Breast epithelium (tissue), 3 donors: ENCODE measurements around the gene TFG.

Experiments used
- POLR2A ChIP-seq: fragments of 450-650 bp; IDR thresholded peaks from one replicate; pipeline ENCODE4 v1.6.1; 2016; ENCODE audit warnings: antibody characterized with exemption, mild to moderate bottlenecking, moderate library complexity
- POLR2AphosphoS5 ChIP-seq, 3 donors: sonication (generic); formaldehyde crosslinking; IDR thresholded peaks; one replicate each; pipeline ENCODE4 v1.6.1; 2017; ENCODE audit warnings: antibody characterized with exemption in 3 of 3

DNA sequence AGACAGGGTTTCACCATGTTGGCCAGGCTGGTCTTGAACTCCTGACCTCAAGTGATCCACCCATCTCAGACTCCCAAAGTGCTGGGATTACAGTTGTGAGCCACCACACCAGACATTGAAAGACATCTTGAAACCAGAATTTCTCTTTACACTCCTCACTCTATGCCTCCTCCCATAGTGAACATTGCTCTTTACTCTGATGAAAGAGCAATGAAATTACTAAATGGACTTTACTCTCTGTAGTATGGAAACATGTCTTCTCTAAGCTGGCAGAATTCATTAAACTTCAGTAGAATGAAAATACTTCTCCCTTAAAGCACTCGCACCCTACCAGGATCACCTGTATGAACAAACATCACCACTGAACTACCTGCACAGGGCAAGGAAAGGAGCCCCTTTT lies 27.8 kb upstream of the TFG start:
- no peak for TF ChIP-seq POLR2AphosphoS5 (IDR thresholded peaks at IDR 0.05)
- TF ChIP-seq POLR2A, result no peak
